Measurements from ENCODE around the gene SLC9A8. TPM values are rescaled to one million over a fixed set of nuclear protein-coding genes. Genes with fewer than 3 reads are reported as not detected.

Gene SLC9A8
- total and polyA plus RNA-seq, 2 of the 8 experiments (the other 6 are each of a cell fraction or from before 2014, with no cell fraction given): 3.2 to 6.2 TPM

DNA sequence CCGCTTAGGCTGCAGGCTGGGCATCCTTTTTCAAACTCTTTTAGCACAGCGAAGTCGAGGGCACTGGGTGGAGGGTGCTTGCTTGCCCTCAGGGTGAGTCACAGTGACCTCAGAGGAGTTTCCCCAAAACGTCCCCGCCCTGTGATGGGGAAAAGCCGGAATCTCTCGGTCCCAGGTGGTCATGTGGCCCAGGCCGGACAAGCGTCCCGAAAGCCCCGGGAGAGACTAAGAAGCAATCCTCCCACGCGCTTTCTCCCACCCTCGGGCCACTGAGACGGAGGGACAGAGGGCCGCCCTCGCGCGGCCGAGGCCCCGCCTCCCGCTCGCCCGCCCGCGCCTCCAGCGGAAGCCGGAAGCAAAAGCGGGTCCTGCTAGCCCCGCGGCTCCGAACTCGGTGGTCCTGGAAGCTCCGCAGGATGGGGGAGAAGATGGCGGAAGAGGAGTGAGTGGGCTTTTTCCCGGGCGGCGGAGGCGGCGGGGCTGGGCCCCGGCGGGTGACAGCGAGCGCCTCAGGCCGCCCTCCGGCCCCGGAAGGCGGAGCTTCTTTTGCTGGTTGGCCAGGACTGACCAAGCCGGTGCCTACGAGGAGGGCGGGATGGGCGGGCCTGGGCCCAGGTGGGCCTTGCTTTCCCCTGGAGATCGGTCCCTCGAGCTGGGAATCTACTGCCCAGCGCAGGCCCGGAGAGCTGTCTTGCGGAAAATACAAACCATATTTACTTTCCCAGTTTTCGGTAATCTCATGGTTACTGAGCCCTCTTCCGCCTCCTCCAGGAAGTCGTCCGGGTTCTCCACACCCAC lies at the start of gene SLC9A8 (continued):
- TF ChIP-seq SP2 (IDR thresholded peaks at IDR 0.05; ENCODE audit: low read length): peak; percentile 78; the same call in 1 of the 2 replicates
- TF ChIP-seq YY1 (IDR thresholded peaks at IDR 0.05; ENCODE audit: low read depth, low read length): peak; percentile 91; the same call in 1 of the 2 replicates
- TF ChIP-seq HDAC6 (IDR thresholded peaks at IDR 0.05; ENCODE audit: low read depth, low read length): no peak
- TF ChIP-seq RFX5 (IDR thresholded peaks at IDR 0.05; ENCODE audit: borderline replicate concordance, low read depth, low read length): no peak
- no peak for TF ChIP-seq ZNF274 (IDR thresholded peaks at IDR 0.05; ENCODE audit: borderline replicate concordance, extremely low read depth, low read length)
- TF ChIP-seq TEAD4 (IDR thresholded peaks at IDR 0.05; ENCODE audit: low read depth, low read length): no peak
- no peak for TF ChIP-seq SP4 (IDR thresholded peaks at IDR 0.05; ENCODE audit: low read length)
- no peak for TF ChIP-seq CEBPB (IDR thresholded peaks at IDR 0.05; ENCODE audit: low read depth, low read length)
- TF ChIP-seq TBP (IDR thresholded peaks at IDR 0.05; ENCODE audit: low read depth, low read length): peak; percentile 67; the same call in 1 of the 2 replicates
- no peak for TF ChIP-seq JUND (IDR thresholded peaks at IDR 0.05; ENCODE audit: low read length)
- no peak for TF ChIP-seq CTBP2 (IDR thresholded peaks at IDR 0.05; ENCODE audit: borderline replicate concordance, insufficient read depth, insufficient read length, low read length)
- peak; percentile 88 for TF ChIP-seq TAF1 (IDR thresholded peaks at IDR 0.05; ENCODE audit: low read depth, low read length)
- TF ChIP-seq SUZ12 (IDR thresholded peaks at IDR 0.05; ENCODE audit: low read length): no peak
- no peak for TF ChIP-seq CHD2 (IDR thresholded peaks at IDR 0.05; ENCODE audit: low read length)
- TF ChIP-seq, protein P1, sequence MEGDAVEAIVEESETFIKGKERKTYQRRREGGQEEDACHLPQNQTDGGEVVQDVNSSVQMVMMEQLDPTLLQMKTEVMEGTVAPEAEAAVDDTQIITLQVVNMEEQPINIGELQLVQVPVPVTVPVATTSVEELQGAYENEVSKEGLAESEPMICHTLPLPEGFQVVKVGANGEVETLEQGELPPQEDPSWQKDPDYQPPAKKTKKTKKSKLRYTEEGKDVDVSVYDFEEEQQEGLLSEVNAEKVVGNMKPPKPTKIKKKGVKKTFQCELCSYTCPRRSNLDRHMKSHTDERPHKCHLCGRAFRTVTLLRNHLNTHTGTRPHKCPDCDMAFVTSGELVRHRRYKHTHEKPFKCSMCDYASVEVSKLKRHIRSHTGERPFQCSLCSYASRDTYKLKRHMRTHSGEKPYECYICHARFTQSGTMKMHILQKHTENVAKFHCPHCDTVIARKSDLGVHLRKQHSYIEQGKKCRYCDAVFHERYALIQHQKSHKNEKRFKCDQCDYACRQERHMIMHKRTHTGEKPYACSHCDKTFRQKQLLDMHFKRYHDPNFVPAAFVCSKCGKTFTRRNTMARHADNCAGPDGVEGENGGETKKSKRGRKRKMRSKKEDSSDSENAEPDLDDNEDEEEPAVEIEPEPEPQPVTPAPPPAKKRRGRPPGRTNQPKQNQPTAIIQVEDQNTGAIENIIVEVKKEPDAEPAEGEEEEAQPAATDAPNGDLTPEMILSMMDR (IDR thresholded peaks at IDR 0.05; ENCODE audit: control extremely low read depth in 1 of 3, insufficient read depth in 1 of 3, low read depth in 1 of 3, low read length in 3 of 3): peak in 2 of 3 experiments; percentile 9 to 36; a peak in 3 of 4 replicates
- TF ChIP-seq SIRT6 (IDR thresholded peaks at IDR 0.05; ENCODE audit: low read length): no peak
- TF ChIP-seq PHF8 (conservative IDR thresholded peaks at IDR 0.05; ENCODE audit: low read depth, low read length): peak; percentile 79
- no peak for TF ChIP-seq MAFK (IDR thresholded peaks at IDR 0.05; ENCODE audit: low read depth, low read length)
- no peak for TF ChIP-seq ASH2L (IDR thresholded peaks at IDR 0.05; ENCODE audit: low read length)
- TF ChIP-seq POLR2A (IDR thresholded peaks at IDR 0.05; ENCODE audit: control extremely low read depth in 1 of 2, low read depth in 2 of 2, low read length in 2 of 2): peak; percentile 73 to 79
- no peak for TF ChIP-seq POU5F1 (IDR thresholded peaks at IDR 0.05; ENCODE audit: low read depth, low read length)
- TF ChIP-seq JUN (IDR thresholded peaks at IDR 0.05; ENCODE audit: low read depth, low read length): no peak
- TF ChIP-seq, protein P2, sequence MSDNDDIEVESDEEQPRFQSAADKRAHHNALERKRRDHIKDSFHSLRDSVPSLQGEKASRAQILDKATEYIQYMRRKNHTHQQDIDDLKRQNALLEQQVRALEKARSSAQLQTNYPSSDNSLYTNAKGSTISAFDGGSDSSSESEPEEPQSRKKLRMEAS (IDR thresholded peaks at IDR 0.05): 0 out of 2 replicates have a peak, but pooled peaks have one; percentile 29

Measured in H1 (cell line).